ENCODE results near the gene ANKMY1. TPM values are rescaled to one million over a fixed set of nuclear protein-coding genes. Genes with fewer than 3 reads are reported as not detected.

ANKMY1 gene
- total and polyA plus RNA-seq, 2 of the 13 experiments (the other 11 are each of a cell fraction or from before 2014, with no cell fraction given), result 11.7 to 18.8 TPM

DNA sequence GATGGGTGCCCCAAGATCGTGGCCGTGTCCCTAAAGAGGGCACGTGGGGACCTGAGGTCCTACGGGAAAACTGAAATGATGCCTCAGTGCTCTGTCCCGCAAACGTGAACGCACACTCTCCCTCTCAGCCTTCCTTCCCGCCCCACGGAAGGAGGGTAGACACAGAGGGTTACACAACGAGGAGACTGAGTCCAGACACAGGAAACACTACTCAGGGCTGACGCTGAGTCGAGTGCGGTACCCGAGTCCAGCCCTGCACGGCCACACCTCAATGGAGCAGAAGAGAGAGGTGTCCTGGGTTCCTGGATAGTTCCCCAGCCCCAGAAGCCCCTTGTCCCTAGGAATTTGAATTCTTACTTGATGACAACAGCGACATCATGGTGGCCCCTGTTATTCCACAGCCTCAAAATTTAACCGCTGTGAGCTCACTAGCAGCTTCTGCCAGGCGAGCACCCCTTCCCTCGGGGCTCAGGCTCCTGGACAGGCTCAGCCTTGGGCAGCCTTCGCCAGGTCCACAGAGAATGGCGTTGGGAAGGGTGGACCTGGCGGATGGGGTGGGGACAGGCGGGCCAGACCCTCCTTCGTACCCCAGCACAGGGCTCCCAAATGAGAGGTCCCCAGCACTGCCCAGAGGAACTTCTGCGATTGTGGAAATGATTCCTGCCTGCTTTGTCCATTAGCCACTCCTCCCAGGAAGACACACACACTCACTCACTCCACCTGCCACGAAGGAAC, 9.5 kb upstream of the ANKMY1 start (continued):
- TF ChIP-seq, protein P1, sequence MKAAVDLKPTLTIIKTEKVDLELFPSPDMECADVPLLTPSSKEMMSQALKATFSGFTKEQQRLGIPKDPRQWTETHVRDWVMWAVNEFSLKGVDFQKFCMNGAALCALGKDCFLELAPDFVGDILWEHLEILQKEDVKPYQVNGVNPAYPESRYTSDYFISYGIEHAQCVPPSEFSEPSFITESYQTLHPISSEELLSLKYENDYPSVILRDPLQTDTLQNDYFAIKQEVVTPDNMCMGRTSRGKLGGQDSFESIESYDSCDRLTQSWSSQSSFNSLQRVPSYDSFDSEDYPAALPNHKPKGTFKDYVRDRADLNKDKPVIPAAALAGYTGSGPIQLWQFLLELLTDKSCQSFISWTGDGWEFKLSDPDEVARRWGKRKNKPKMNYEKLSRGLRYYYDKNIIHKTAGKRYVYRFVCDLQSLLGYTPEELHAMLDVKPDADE (CRISPR knock-in tag; IDR thresholded peaks at IDR 0.05), result no peak
- TF ChIP-seq ZNF280D (CRISPR knock-in tag; IDR thresholded peaks at IDR 0.05), result peak; percentile 47; the same call in 1 of the 2 replicates
- TF ChIP-seq, protein P2, sequence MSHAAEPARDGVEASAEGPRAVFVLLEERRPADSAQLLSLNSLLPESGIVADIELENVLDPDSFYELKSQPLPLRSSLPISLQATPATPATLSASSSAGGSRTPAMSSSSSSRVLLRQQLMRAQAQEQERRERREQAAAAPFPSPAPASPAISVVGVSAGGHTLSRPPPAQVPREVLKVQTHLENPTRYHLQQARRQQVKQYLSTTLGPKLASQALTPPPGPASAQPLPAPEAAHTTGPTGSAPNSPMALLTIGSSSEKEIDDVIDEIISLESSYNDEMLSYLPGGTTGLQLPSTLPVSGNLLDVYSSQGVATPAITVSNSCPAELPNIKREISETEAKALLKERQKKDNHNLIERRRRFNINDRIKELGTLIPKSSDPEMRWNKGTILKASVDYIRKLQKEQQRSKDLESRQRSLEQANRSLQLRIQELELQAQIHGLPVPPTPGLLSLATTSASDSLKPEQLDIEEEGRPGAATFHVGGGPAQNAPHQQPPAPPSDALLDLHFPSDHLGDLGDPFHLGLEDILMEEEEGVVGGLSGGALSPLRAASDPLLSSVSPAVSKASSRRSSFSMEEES (CRISPR knock-in tag; IDR thresholded peaks at IDR 0.05), result no peak
- no peak for TF ChIP-seq HCFC1 (IDR thresholded peaks at IDR 0.05; ENCODE audit: low read depth, low read length)
- TF ChIP-seq SIN3A (IDR thresholded peaks at IDR 0.05; ENCODE audit: borderline replicate concordance, low read depth, low read length), result no peak
- TF ChIP-seq ZNF382 (CRISPR knock-in tag; IDR thresholded peaks at IDR 0.05; ENCODE audit: borderline replicate concordance), result no peak
- no peak for TF ChIP-seq NFAT5 (CRISPR knock-in tag; IDR thresholded peaks at IDR 0.05)
- 0 out of 2 replicates have a peak, but pooled peaks have one; percentile 4 for TF ChIP-seq GATAD2A (CRISPR knock-in tag; IDR thresholded peaks at IDR 0.05)
- TF ChIP-seq TEF (CRISPR knock-in tag; IDR thresholded peaks at IDR 0.05), result 0 out of 2 replicates have a peak, but pooled peaks have one; percentile 33
- no peak for TF ChIP-seq RFX1 (IDR thresholded peaks at IDR 0.05)
- no peak for TF ChIP-seq ZKSCAN1 (IDR thresholded peaks at IDR 0.05; ENCODE audit: low read length)
- TF ChIP-seq ZNF263 (CRISPR knock-in tag; IDR thresholded peaks at IDR 0.05), result 0 out of 2 replicates have a peak, but pooled peaks have one; percentile 8

Data from HepG2 (cell line).